GM12878 (cell line): ENCODE results near the gene ARMC10. TPM values are rescaled to one million over a fixed set of nuclear protein-coding genes. Genes with fewer than 3 reads are reported as not detected.

Experiments
- ATAC-seq: fragments of 200-7000 bp; cut with Tn5 transposase; 3 replicates; pipeline ENCODE4 v1.9.1; 2020; ENCODE audit warnings: mild to moderate bottlenecking, moderate library complexity
- Bru-seq: library from RNA; stranded (reverse); fragments of 400-500 nt; gene quantifications from one replicate; lab custom pipeline; 2021; lab: Mats Ljungman, UMichigan
- BruChase-seq, 2 experiments: library from RNA; stranded (reverse); fragments of 400-500 nt; gene quantifications; one replicate each; lab custom pipeline; 2021; lab: Mats Ljungman, UMichigan
- BruUV-seq: library from RNA; stranded (reverse); fragments of 400-500 nt; replicated peaks from 2 replicates; lab custom pipeline; 2021; lab: Mats Ljungman, UMichigan
- CTCF ChIA-PET: fragments of 300-600 bp; sonication (Branson Sonifier 250); formaldehyde crosslinking; extraction: SDS; loops from one replicate; lab custom pipeline; 2021; ENCODE audit warnings: inconsistent platforms; lab: Yijun Ruan, JAX
- POLR2A ChIA-PET: fragments of 350-600 bp; formaldehyde crosslinking; extraction: SDS; loops from one replicate; lab custom pipeline; 2021; ENCODE audit warnings: inconsistent platforms; lab: Charles Lee
- RAD21 ChIA-PET: fragments of 300-600 bp; sonication (Branson Sonifier 250); formaldehyde crosslinking; loops from one replicate; lab custom pipeline; 2023; ENCODE audit warnings: antibody characterized with exemption; ENCODE audit not compliant: unreplicated experiment; lab: Charles Lee
- SMC1A ChIA-PET: fragments of 300-600 bp; sonication (Branson Sonifier 250); formaldehyde crosslinking; loops from one replicate; lab custom pipeline; 2023; ENCODE audit not compliant: unreplicated experiment, uncharacterized antibody; lab: Charles Lee
- DNase-seq: peaks from one replicate; pipeline ENCODE4 v3.0.0-alpha.2; 2011; ENCODE audit warnings: low read depth, low spot score
- FAIRE-seq: peaks from 3 replicates; lab custom pipeline; 2011; peaks lifted over from hg19 to GRCh38; lab: Jason Lieb, UNC
- H2AFZ ChIP-seq: 2 replicates; pipeline ENCODE4 v1.6.0; 2011; ENCODE audit warnings: low read depth, low read length, control low read depth; ENCODE audit not compliant: control insufficient read depth
- H3K27ac ChIP-seq: 2 replicates; pipeline ENCODE4 v1.5.1; 2011; ENCODE audit warnings: control low read depth; ENCODE audit not compliant: control insufficient read depth, insufficient read depth
- H3K27me3 ChIP-seq, 2 experiments: replicated peaks in 1 of 2; 2 replicates each; pipeline versions ENCODE4 v1.6.0 to v1.6.1; 2011; ENCODE audit warnings: low read length in 1 of 2; ENCODE audit not compliant: control insufficient read depth in 2 of 2, insufficient read depth in 2 of 2
- H3K36me3 ChIP-seq, 2 experiments: 2 replicates each; pipeline ENCODE4 v1.5.1; 2011; ENCODE audit warnings: low read length in 1 of 2; ENCODE audit not compliant: control insufficient read depth in 2 of 2, insufficient read depth in 2 of 2
- H3K4me1 ChIP-seq: 2 replicates; pipeline ENCODE4 v1.6.1; 2011; ENCODE audit warnings: mild to moderate bottlenecking, low read length, moderate library complexity, mixed read lengths; ENCODE audit not compliant: control insufficient read depth, insufficient read depth
- H3K4me2 ChIP-seq: 2 replicates; pipeline ENCODE4 v1.6.0; 2011; ENCODE audit warnings: control low read depth; ENCODE audit not compliant: control insufficient read depth, insufficient read depth
- H3K4me3 ChIP-seq: fragments of 200-600 bp; sonication (generic); 2 replicates; pipeline ENCODE4 v1.5.1; 2016
- H3K79me2 ChIP-seq: 2 replicates; pipeline ENCODE4 v1.6.0; 2011; ENCODE audit warnings: low read length; ENCODE audit not compliant: control insufficient read depth, insufficient read depth
- H3K9ac ChIP-seq: 2 replicates; pipeline ENCODE4 v1.8.0; 2011; ENCODE audit warnings: low read length, control low read depth, mixed read lengths; ENCODE audit not compliant: control insufficient read depth, insufficient read depth
- H3K9me3 ChIP-seq: replicated peaks from 3 replicates; pipeline ENCODE4 v1.5.1; 2011; ENCODE audit warnings: mild to moderate bottlenecking, low read length; ENCODE audit not compliant: control insufficient read depth, insufficient read depth
- H4K20me1 ChIP-seq: 2 replicates; pipeline ENCODE4 v1.6.0; 2011; ENCODE audit not compliant: control insufficient read depth, insufficient read depth
- BHLHE40 ChIP-seq, 2 experiments: fragments of 450-650 bp in 1 of 2; IDR thresholded peaks; 2 replicates each; pipeline ENCODE4 v1.6.1; 2011 to 2017; ENCODE audit warnings: low read depth in 2 of 2, borderline replicate concordance in 1 of 2, improper control_type of control experiment in 1 of 2, low read length in 1 of 2, mild to moderate bottlenecking in 1 of 2
- GATAD2B ChIP-seq: fragments of 450-650 bp; conservative IDR thresholded peaks from 2 replicates; pipeline ENCODE4 v1.6.1; 2017; ENCODE audit warnings: low read depth, mild to moderate bottlenecking, moderate library complexity
- NFIC ChIP-seq: IDR thresholded peaks from 2 replicates; pipeline ENCODE4 v1.6.1; 2012; ENCODE audit warnings: low read depth, mild to moderate bottlenecking, inconsistent platforms, low read length, moderate library complexity
- PAX8 ChIP-seq: fragments of 450-650 bp; IDR thresholded peaks from 2 replicates; pipeline ENCODE4 v1.6.1; 2017; ENCODE audit warnings: mild to moderate bottlenecking, moderate library complexity
- ZBTB40 ChIP-seq: fragments of 450-650 bp; IDR thresholded peaks from 2 replicates; pipeline ENCODE4 v1.6.1; 2016; ENCODE audit warnings: mild to moderate bottlenecking, moderate library complexity, borderline replicate concordance
- ZNF207 ChIP-seq: fragments of 450-650 bp; IDR thresholded peaks from 2 replicates; pipeline ENCODE4 v1.6.1; 2014; ENCODE audit warnings: antibody characterized with exemption, mild to moderate bottlenecking, borderline replicate concordance
- WGBS: methylation state at CpG from one replicate; pipeline ENCODE4 v1.1.6; 2016; ENCODE audit warnings: low lambda C conversion rate; ENCODE audit not compliant: insufficient replicate concordance, insufficient coverage; ENCODE audit errors: missing lambda C conversion rate; 5-methylcytosine and 5-hydroxymethylcytosine counted together
- in situ Hi-C: fragments of 300-500 bp; cut with MboI; formaldehyde crosslinking; loops from 9 replicates; pipeline ENCODE4 v1.14.3; 2018; ENCODE audit warnings: mixed read lengths
- intact Hi-C: fragments of 100-400 bp; cut with micrococcal nuclease; formaldehyde crosslinking; loops from one replicate; pipeline ENCODE4 v1.14.2; 2022; ENCODE audit not compliant: unreplicated experiment
- long read RNA-seq, 2 experiments: library from polyadenylated mRNA; unstranded; transcript quantifications; one replicate each; pipeline ENCODE4 v2.0.0, GENCODE V29; 2019 to 2020
- polyA minus RNA-seq, 3 experiments: library from RNA; depleted of rRNA, polyadenylated mRNA; stranded (reverse); fragments of >200 nt; gene quantifications; 2 replicates each; pipeline ENCODE4 v1.2.3, GENCODE V29; 2011
- polyA plus RNA-seq, 11 experiments: library from polyadenylated mRNA; depleted of rRNA in 4 of 11; unstranded in 6 of 11; stranded (reverse) in 5 of 11; fragments of >200 nt; fragmentation: Nextera tagmentation in 4 of 11; fragmentation: Illumina TruSeq in 1 of 11; extraction: Ambion mirVana in 4 of 11; extraction: Trizol in 1 of 11; gene quantifications; 1 replicate in 1 of 11; 2 replicates in 10 of 11; pipeline versions ENCODE4 v1.2.1 to v1.2.3, GENCODE V29; 2011 to 2016; ENCODE audit warnings: inconsistent platforms in 2 of 11, missing spikeins in 2 of 11, low read depth in 1 of 11
- total RNA-seq, 4 experiments: library from RNA; depleted of rRNA in 3 of 4; stranded (reverse); fragments of >200 nt in 3 of 4; fragmentation: Illumina TruSeq in 1 of 4; extraction: Trizol in 1 of 4; gene quantifications; 2 replicates each; pipeline versions ENCODE4 v1.2.1 to v1.2.3, GENCODE V29; 2013 to 2021
- TF ChIP-seq, protein P1 (sequence below): fragments of 450-650 bp; IDR thresholded peaks from 2 replicates; pipeline ENCODE4 v1.6.1; 2017; ENCODE audit warnings: low read depth, mild to moderate bottlenecking, moderate library complexity

The ARMC10 gene
- 30.1 and 31.0 TPM in 2 replicates for total RNA-seq (2013; cell fraction: nucleolus; rRNA removed)
- 24.5 and 29.4 TPM in 2 replicates for total RNA-seq (2014; rRNA removed)
- total RNA-seq (2014; rRNA removed; fragmentation: Illumina TruSeq; extraction: Trizol): 26.7 and 27.8 TPM in 2 replicates
- total RNA-seq (2021): 21.3 and 21.4 TPM in 2 replicates
- polyA plus RNA-seq (2011; ENCODE audit: low read depth): 10.6 TPM
- 38.2 and 57.7 TPM in 2 replicates for polyA plus RNA-seq (2011; rRNA removed)
- polyA plus RNA-seq (2011; cell fraction: cytosol; rRNA removed): 16.2 and 18.9 TPM in 2 replicates
- 9.7 and 12.9 TPM in 2 replicates for polyA plus RNA-seq (2011; cell fraction: nucleus; rRNA removed)
- 17.6 and 25.0 TPM in 2 replicates for polyA plus RNA-seq (2012)
- polyA plus RNA-seq (2014; fragmentation: Illumina TruSeq; extraction: Trizol): 25.7 and 37.4 TPM in 2 replicates
- polyA plus RNA-seq (2014; fragmentation: Nextera tagmentation; extraction: Ambion mirVana): 10 to 100 TPM in 1 of 2 experiments, 1 to 10 TPM in 1; 7.0 to 13.4 TPM
- polyA plus RNA-seq (2014; rRNA removed): 21.9 and 22.4 TPM in 2 replicates
- polyA plus RNA-seq (2016; fragmentation: Nextera tagmentation; extraction: Ambion mirVana): 10 to 100 TPM; 10.6 to 36.8 TPM
- 21.4 and 36.2 TPM in 2 replicates for polyA minus RNA-seq (2011; rRNA and poly(A)+ RNA removed)
- 11.5 and 16.3 TPM in 2 replicates for polyA minus RNA-seq (2011; cell fraction: cytosol; rRNA and poly(A)+ RNA removed)
- 7.0 and 10.2 TPM in 2 replicates for polyA minus RNA-seq (2011; cell fraction: nucleus; rRNA and poly(A)+ RNA removed)
- Bru-seq, nascent RNA: percentile 73 among the genes with signal in this experiment
- BruChase-seq, experiment 1, labeled RNA remaining after a 6-hour chase: percentile 65 among the genes with signal in this experiment
- BruChase-seq, experiment 2, labeled RNA remaining after a 2-hour chase: percentile 68 among the genes with signal in this experiment
- long read RNA-seq, experiment 1, transcript ARMC10-208 (6 exons, 2,524 nt): major isoform, 7 of 14 reads
- long read RNA-seq, experiment 1, partial matches to known transcripts: 0 of 14 reads
- long read RNA-seq, experiment 1, other reads (novel, unspliced or antisense): 0 of 14 reads
- long read RNA-seq, experiment 2, partial matches to known transcripts: 1 of 5 reads
- long read RNA-seq, experiment 2, other reads (novel, unspliced or antisense): 3 of 5 reads

DNA sequence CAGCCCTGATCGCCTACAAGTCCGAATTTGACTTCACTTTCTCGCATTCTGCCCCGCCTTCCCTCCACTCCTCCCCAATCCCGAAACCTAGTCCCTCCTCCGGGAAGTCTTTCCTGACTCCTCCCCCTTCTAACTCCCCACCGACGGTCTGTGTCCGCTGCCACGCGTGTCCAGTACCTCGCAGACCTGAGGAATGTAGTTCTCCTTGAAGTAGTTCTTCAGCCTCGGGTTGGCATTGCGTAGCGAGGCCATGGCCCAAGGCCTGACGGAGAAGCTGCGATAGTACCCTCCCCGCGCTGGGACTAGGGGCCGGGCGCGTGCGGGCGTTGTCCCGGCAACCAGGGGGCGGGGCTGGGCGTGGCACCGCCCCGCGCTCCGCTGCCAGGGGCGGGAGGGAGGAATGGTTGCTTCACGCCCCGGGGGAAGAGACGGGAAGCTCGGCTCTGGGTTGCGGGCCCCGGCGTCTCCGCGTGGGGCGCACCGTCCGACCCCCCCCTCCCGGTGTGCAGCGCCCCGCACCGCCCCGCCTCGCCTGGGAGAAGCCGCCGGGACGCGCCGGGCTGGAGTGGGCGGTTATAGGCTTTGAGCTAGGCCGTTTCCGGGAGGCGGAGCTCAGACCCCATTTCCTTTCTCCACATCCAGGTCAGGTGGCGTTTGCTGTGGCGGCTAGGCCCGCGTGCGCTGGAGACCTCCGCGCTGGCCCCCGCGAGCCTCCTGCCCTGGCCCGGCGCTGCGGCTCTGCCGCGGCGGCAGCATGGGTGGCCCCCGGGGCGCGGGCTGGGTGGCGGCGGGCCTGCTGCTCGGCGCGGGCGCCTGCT is at the start of gene ARMC10, which contains the start of gene FBXL13:
Gene ARMC10 (plus strand): TSS at position 622 of the 818 bp plus-strand sequence. CDS start 133 bp downstream, at position 755.
Gene FBXL13 (minus strand): TSS at position 278 of the 818 bp plus-strand sequence.
- in situ Hi-C loops (no loop called here), intact Hi-C loops (loop anchor here (2.0 kb wide), 1 partner anchor 74 kb away; the partner anchor contains the start of gene NAPEPLD)
- WGBS: 2% methylated on average over 72 of the region's 83 CpGs
- peak; percentile 71 for FAIRE-seq
- no peaks in the 10 kb centered on the region for H3K27me3 ChIP-seq
- H3K4me3 ChIP-seq: peak within 1 kb of the TSS; percentile 90
- no TSS peak for BruUV-seq
- peaks cover 25% of the 10 kb centered on the region for H3K79me2 ChIP-seq
- peak; percentile 46 for DNase-seq
- H3K27ac ChIP-seq: peak within 1 kb of the TSS; percentile 77
- H4K20me1 ChIP-seq: no peaks in the 10 kb centered on the region
- peak within 1 kb of the TSS; percentile 88 for H3K4me2 ChIP-seq
- CTCF ChIA-PET: interaction anchor here (0.7 to 2.8 kb wide), 8 partner anchors 9 to 326 kb away, joined by 3 to 18 read pairs (median 4); partner anchors contain the start of gene FAM185A
- peak; percentile 94 for ATAC-seq
- peaks cover 2% of the 10 kb centered on the region for H3K4me1 ChIP-seq
- peak within 1 kb of the TSS; percentile 91 for H3K9ac ChIP-seq
- SMC1A ChIA-PET: interaction anchor here (0.6 to 2.0 kb wide), 7 partner anchors 8 to 74 kb away, joined by 3 to 10 read pairs (median 4); partner anchors contain the start of gene NAPEPLD
- RAD21 ChIA-PET: interaction anchor here (0.6 to 2.0 kb wide), 10 partner anchors 9 to 331 kb away, joined by 3 to 21 read pairs (median 6); partner anchors contain the start of genes FAM185A and NAPEPLD
- H3K9me3 ChIP-seq: no peaks in the 10 kb centered on the region; the same call in 1 of the 3 replicates
- POLR2A ChIA-PET: interaction anchor here (0.7 to 2.5 kb wide), 8 partner anchors 12 to 326 kb away, joined by 3 to 17 read pairs (median 6); partner anchors contain the start of genes FAM185A and NAPEPLD
- H3K36me3 ChIP-seq: no peaks in the 10 kb centered on the region
- peak within 1 kb of the TSS; percentile 90 for H2AFZ ChIP-seq
- TF ChIP-seq, protein P1, sequence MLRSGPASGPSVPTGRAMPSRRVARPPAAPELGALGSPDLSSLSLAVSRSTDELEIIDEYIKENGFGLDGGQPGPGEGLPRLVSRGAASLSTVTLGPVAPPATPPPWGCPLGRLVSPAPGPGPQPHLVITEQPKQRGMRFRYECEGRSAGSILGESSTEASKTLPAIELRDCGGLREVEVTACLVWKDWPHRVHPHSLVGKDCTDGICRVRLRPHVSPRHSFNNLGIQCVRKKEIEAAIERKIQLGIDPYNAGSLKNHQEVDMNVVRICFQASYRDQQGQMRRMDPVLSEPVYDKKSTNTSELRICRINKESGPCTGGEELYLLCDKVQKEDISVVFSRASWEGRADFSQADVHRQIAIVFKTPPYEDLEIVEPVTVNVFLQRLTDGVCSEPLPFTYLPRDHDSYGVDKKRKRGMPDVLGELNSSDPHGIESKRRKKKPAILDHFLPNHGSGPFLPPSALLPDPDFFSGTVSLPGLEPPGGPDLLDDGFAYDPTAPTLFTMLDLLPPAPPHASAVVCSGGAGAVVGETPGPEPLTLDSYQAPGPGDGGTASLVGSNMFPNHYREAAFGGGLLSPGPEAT: peak; percentile 72
- TF ChIP-seq NFIC (no peak), ZNF207 (no peak; the same call in 1 of the 2 replicates), BHLHE40 (IDR thresholded peaks at IDR 0.05; ENCODE audit: borderline replicate concordance in 1 of 2, low read depth in 2 of 2, low read length in 1 of 2) (peak in 1 of 2 experiments; percentile 60; a peak in 2 of 4 replicates), PAX8 (no peak), GATAD2B (peak; percentile 96), ZBTB40 (no peak)
